T-helper 2 cell treated with Interferon-gamma antibody and Interleukin-4, amounts not matched to agents 100 ng/mL and 5 ng/mL, for 36 hours (primary cell): ENCODE results near the gene TTN. TPM values are rescaled to one million over a fixed set of nuclear protein-coding genes. Genes with fewer than 3 reads are reported as not detected.

Experiments
- intact Hi-C: fragments of 100-400 bp; cut with micrococcal nuclease; formaldehyde crosslinking; loops from one replicate; pipeline ENCODE4 v1.15.1; 2023
- total RNA-seq: library from RNA; stranded (reverse); gene quantifications from 2 replicates; pipeline ENCODE4 v1.2.3, GENCODE V29; 2022

Gene TTN
- 12.4 and 13.9 TPM in 2 replicates for total RNA-seq

GRCh38 chr2:178807227-178808008 lies at the start of gene TTN:
TTN (minus strand) TSS chr2:178807423; CDS start chr2:178804642, 2,781 bp downstream.
- intact Hi-C loops = no loop called here

- intact Hi-C loops = no loop called here
These were observed 47.9 kb upstream of the TTN start for GRCh38 chr2:178855151-178855550.

- intact Hi-C loops = no loop called here
These were observed 41.1 kb upstream of the TTN start for GRCh38 chr2:178848335-178848734.

- intact Hi-C loops = no loop called here
These were observed 39.2 kb upstream of the TTN start for GRCh38 chr2:178846458-178846802.

GRCh38 chr2:178845566-178846457 lies 38.6 kb upstream of the TTN start:
- intact Hi-C loops = no loop called here

- intact Hi-C loops = no loop called here
These were observed 37.5 kb upstream of the TTN start for GRCh38 chr2:178844701-178845100.

GRCh38 chr2:178844269-178844668 lies 37.0 kb upstream of the TTN start:
- intact Hi-C loops = no loop called here

- intact Hi-C loops = no loop called here
These were observed 36.5 kb upstream of the TTN start for GRCh38 chr2:178843697-178844096.

- intact Hi-C loops = no loop called here
These were observed 29.6 kb upstream of the TTN start for GRCh38 chr2:178836807-178837206.

GRCh38 chr2:178834086-178834485 lies 26.9 kb upstream of the TTN start:
- intact Hi-C loops = no loop called here

GRCh38 chr2:178833382-178833781 lies 26.2 kb upstream of the TTN start:
- intact Hi-C loops = no loop called here

- intact Hi-C loops = no loop called here
These were observed 23.2 kb upstream of the TTN start for GRCh38 chr2:178830451-178830850.

GRCh38 chr2:178829981-178830380 lies 22.8 kb upstream of the TTN start:
- intact Hi-C loops = no loop called here

GRCh38 chr2:178829299-178829960 lies 22.2 kb upstream of the TTN start:
- intact Hi-C loops = no loop called here

GRCh38 chr2:178828486-178828881 lies 21.3 kb upstream of the TTN start:
- intact Hi-C loops = no loop called here

GRCh38 chr2:178827739-178828485 lies 20.7 kb upstream of the TTN start:
- intact Hi-C loops = no loop called here

- intact Hi-C loops = no loop called here
These were observed 19.9 kb upstream of the TTN start for GRCh38 chr2:178827111-178827510.

- intact Hi-C loops = no loop called here
These were observed 18.0 kb upstream of the TTN start for GRCh38 chr2:178825183-178825582.

GRCh38 chr2:178824181-178824580 lies 17.0 kb upstream of the TTN start:
- intact Hi-C loops = no loop called here

GRCh38 chr2:178819992-178820391 lies 12.8 kb upstream of the TTN start:
- intact Hi-C loops = loop anchor here (5.0 kb wide), 1 partner anchor 52 kb away; no protein-coding TSS in a partner anchor
